Cortex of kidney (tissue), 1 donor: ENCODE data around the gene RAB24.
"Not testable (repeated sequence)": the region's sequence is repeated elsewhere in the genome, so short reads cannot be mapped to it uniquely, and the experiment has no call there.

Experiments
- DNase-seq: peaks from one replicate; lab custom pipeline; 2025; lab: John Stamatoyannopoulos, UW

Gene RAB24

DNA sequence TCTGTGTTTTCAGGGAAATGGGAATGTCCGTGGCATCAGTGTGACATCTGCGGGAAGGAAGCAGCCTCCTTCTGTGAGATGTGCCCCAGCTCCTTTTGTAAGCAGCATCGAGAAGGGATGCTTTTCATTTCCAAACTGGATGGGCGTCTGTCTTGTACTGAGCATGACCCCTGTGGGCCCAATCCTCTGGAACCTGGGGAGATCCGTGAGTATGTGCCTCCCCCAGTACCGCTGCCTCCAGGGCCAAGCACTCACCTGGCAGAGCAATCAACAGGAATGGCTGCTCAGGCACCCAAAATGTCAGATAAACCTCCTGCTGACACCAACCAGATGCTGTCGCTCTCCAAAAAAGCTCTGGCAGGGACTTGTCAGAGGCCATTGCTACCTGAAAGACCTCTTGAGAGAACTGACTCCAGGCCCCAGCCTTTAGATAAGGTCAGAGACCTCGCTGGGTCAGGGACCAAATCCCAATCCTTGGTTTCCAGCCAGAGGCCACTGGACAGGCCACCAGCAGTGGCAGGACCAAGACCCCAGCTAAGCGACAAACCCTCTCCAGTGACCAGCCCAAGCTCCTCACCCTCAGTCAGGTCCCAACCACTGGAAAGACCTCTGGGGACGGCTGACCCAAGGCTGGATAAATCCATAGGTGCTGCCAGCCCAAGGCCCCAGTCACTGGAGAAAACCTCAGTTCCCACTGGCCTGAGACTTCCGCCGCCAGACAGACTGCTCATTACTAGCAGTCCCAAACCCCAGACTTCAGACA is 9.5 kb downstream of the RAB24 start:
- DNase-seq = no peak

DNA sequence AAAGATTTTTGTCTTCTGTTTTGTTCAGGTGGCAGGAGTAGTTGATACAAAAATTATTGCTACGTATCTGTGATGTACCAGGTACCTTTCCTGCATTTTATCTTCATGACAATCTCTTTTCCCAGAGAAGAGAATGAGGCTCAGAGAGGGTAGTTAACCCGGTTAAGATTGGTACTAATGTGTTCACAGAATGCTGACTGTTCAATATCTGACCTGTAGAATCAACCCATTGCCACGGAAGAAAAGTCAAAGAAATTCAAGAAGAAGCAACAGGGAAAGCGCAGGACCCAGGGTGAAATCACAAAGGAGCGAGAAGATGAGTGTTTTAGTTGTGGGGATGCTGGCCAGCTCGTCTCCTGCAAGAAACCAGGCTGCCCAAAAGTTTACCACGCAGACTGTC is 11.8 kb downstream of the RAB24 start:
- DNase-seq = no peak

DNA sequence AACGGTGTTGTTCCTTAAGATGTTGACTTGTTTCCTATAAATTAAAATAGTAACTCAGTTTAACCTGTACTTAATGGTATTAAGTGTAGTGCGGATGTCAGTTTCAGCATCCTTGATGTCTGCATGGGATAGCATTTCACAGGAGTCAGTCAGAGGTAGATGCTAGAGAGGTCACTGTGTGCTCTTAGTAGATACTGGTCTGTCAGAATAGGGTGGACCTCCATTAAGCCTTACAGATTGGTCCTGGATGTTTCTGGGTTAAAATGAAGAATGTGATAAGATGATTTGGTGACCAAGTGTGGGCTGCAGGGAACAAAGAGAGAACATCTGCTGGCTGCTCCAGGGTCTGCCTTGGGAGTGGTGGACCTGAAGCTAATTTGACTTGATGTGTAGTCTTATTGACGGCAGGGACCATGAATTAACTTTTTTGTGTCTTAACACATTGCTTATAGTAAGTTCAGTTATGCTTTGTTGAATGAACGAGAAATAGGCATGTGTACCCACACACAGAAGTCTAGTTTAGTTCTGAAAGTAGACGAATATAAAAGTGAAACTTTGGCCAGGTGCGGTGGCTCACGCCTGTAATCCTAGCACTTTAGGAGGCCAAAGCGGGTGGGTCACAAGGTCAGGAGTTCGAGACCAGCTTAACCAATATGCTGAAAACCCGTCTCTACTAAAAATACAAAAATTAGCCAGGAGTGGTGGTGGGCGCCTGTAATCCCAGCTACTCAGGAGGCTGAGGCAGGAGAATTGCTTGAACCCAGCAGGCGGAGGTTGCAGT is 12.5 kb downstream of the RAB24 start:
- no peak for DNase-seq

DNA sequence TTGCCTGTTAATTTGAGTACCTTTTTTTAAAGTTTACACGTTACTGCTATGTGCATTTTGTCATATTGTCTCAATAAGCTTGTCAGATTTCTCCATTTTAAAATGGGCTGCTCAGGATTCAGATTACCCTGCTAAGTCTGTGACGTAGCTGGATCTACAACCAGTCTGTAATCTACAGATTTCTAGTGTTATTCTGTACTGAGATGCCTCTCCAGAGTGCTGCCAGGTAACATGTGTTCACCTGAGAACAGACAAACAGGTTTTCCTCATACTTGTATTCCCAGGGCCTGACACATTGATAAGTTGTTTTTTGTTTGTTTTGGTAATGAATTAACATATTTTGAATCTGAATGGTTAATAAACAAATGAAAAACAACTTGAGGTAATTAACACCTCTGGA is 15.3 kb downstream of the RAB24 start:
- DNase-seq = no peak

DNA sequence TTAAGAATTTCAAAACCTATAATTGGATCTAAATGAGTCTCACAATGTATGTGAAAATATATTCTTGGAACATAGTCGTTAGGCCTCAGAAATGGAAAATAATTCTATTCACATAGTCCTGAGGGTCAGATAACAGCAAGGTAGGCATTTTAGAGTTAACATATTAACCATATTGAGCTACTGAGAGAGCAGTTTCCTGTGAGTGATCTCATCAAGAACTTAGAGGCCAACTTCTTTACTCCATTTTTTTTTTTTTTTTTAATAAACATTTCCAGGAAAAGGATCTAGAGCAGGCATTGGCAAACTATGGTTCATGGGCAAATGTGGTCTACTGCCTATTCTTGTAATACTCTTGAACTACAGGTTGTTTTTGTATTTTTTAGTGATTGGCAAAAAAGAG is 26.6 kb downstream of the RAB24 start:
- DNase-seq = no peak

DNA sequence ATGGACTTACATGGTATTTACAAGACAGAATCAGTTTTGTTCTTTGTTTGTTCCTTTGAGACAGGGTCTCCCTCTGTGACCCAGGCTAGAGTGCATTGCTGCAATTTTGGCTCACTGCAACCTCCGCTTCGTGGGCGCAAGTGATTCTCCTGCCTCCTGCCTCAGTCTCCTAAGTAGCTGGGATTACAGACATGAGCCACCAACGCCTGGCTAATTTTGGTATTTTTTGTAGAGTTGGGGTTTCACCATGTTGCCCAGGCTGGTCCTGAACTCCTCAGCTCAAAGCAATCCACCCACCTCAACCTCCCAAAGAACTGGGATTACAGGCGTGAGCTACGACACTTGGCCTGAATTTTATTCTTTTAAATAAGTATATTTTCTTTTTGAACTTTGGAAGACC is 27.6 kb downstream of the RAB24 start:
- DNase-seq = no peak

DNA sequence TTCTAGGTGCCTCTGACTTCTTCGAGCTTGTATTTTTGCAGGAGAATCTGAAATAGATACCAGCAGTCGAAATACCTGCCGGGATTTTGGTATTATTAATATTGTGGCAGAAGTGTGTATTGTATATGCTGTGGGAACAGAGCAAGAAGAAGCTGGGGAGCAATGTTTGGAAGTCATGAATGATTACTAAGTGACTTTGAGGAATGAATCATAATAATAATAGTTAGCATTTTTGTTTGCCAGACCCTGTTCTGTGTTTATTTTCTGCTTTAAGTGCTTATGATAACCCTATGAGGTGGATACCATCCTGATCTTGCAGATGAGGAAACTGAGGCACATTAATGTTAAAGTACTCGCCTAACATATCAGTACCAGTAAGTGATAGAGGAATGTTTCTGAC is 32.4 kb downstream of the RAB24 start:
- DNase-seq = no peak

DNA sequence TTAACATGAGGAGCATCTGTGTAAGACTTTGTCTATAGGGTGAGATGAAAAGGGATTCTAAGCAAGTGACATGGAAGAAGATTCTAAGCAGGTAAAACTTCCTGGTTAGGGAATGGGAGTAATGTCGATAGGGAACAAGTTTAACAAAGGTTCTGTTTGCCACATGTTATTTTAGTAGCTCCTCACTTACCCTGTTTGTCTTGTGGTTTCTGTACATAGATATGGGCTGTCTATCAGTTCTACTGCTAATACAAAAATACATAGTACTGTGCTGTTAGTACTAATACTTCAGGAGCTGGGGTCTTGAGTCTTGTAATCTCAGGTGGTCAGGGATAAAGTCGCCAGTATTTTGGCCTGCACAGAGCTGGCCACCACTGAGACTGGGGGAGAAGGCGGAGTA is 32.9 kb downstream of the RAB24 start:
- DNase-seq = no peak

DNA sequence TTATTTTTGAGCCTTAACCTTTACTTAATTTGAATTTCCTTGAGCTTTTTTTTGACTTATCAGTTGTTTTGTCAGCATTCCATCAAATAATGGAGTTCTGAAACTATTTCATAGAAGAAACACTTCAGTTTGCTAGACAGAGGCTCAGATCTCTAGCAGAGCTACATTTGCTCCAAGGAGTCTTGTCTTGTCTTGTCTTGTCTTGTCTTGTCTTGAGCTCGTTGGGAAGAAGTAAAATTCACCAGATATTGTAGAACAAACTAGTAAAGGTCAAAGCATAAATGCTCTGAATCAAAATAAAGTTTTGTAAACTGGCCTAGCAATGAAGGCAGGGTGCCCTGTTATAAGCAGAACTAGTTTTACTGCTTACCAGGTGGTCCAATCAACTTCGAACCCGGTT is 33.5 kb downstream of the RAB24 start:
- no peak for DNase-seq

DNA sequence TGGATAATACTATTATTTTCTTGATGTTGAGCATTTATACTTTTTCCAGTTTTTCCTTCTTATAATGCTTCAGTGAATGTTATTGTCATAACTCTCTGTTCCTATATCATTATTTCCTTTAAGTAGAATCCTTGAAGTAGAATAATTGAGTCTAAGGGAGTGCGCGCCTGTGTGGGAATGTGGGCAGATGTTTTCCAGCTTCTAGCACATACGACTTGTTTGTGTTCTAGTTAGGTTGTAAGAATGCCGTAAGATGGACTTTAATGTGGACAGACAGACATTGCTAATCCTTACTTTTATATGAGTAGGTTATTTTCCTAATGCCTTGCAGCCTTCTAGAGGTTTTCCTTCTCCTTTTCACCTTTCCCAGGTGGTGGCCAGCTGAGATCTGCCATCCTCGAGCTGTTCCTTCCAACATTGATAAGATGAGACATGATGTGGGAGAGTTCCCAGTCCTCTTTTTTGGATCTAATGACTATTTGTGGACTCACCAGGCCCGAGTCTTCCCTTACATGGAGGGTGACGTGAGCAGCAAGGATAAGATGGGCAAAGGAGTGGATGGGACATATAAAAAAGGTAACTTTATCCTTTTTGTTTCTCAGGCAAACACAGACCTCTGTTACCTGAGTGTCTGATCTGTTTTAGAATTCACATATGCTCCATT is 34.2 kb downstream of the RAB24 start:
- no peak for DNase-seq

DNA sequence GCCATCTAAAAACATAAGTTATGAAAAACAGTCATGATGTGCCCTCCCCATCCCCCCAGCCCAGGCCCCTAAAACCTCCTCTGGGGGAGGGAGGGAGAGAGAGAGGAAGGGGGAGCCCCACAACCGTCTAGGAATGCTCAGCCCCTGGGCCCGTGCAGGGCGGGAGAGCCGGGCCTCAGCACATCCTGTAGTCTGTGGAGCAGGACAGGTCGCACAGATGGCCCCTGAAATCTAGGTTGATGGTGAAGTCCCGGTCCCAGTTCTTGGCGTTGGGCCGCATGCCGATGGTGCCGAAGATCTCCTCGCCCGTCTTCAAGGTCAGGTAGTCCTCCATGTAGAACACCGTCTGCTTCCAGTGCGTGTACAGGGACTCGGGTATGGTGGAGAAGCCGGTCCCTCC is 38.1 kb downstream of the RAB24 start:
- no peak for DNase-seq

DNA sequence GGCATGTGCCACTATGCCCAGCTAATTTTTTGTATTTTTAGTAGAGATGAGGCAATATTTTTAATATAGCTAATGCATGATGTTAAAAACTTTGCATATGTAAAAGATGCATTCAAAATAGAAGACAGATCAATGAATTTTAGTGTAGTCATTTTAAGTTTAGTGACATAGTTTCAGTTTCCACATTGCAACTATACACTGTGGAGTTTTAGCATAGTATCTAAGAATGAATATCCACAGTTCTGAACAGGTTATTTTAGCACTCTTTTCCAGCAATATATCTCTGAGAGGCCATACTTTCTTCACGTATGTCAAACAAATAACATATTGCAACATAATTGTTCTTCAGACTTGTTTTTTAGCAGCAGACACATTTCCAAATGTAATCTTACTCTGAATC is 39.3 kb downstream of the RAB24 start:
- DNase-seq = no peak

DNA sequence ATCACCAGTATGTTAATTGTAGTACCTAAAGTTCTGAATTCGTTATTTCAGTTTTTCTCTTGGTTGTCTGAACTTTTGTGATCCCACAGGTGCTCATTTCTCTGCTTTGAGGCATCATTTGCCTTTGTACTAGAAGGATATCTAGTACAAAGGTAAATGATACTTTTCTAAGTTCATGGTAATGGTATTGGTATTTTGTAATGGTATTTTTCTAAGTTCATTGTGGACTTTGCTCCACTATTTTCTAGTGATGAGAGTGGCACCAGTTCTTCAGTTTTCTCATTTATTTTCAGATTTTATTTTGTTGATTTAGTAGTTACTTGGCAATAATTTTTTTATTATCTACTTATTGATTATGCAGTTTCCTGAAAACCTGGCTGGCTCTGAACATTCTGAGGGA is 42.0 kb downstream of the RAB24 start:
- no peak for DNase-seq

DNA sequence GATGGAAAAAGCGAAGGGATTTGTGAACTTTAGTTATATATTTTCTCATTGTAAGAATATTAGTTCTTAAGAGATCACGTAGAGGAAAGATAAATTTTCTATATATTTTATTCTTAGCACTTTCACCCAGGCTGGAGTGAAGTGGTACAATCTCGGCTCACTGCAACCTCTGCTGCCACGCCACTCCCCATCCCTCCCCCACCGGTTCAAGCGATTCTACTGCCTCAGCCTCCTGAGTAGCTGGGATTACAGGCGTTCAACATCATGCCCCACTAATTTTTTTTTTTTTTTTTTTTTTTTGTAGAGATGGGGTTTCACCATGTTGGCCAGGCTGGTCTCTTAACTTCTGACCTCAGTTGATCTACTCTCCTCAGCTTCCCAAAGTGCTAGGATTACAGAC is 42.6 kb downstream of the RAB24 start:
- DNase-seq = no peak

DNA sequence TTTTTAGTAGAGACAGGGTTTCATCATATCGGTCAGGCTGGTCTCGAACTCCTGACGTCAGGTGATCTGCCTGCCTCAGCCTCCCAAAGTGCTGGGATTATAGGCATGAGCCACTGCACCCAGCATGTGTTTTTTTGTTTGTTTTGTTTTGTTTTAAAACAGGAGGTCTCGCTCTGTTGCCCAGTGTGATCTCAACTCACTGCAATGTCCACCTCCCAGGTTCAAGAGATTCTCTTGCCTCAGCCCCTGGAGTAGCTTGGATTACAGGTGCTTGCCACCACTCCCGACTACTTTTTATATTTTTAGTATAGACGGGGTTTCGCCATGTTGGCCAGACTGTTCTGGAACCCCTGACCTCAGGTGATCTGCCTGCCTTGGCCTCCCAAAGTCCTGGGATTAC is 44.8 kb downstream of the RAB24 start:
- DNase-seq = not testable (repeated sequence)

DNA sequence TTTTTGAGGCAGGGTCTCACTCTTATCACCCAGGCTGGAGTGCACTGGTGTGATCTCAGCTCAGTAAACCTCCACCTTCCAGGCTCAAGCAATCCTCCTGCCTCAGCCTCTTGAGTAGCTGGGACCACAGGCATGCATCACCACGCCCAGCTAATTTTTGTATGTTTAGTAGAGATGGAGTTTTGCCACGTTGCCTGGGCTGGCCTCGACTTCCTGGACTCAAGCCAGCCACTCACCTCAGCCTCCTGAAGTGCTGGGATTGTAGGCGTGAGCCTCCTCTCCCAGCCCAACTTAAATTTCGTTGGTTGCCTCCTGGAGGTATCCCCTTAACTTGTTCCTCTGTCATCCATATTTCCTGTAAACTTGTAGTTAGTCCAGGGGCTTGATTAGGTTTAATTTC is 47.2 kb downstream of the RAB24 start:
- DNase-seq = no peak

DNA sequence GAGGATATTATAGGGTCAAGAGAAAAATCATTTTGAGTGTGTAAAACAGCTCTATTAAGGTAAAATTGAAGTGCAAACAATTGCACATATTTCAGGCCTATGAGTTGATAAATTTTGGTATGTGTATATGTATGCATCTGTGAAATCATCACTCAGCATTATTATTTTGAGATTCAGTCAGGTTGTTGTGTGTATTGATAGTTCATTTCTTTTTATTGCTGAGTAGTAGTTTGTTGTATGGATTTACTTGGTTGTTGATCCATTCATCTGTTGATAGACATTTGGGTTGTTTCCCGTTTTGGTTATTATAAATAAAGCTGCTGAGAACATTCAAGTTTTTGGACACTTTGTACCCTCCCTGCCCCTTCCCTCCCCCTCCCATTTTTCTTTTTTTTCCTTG is 50.3 kb downstream of the RAB24 start:
- DNase-seq = no peak
